Stimulated activated CD8-positive, alpha-beta memory T cell treated with anti-CD3 and anti-CD28 coated beads, Interleukin-4, amount 100 ng/mL, for 24 hours (primary cell): ENCODE measurements around the gene MYH10.

ENCODE experiments used
- DNase-seq: peaks from one replicate; pipeline ENCODE4 v3.0.0-alpha.2; 2020; ENCODE audit warnings: low read depth

The MYH10 gene

GRCh38 chr17:8494506-8495111 lies 135.9 kb downstream of the MYH10 start:
- DNase-seq: no peak

DNA sequence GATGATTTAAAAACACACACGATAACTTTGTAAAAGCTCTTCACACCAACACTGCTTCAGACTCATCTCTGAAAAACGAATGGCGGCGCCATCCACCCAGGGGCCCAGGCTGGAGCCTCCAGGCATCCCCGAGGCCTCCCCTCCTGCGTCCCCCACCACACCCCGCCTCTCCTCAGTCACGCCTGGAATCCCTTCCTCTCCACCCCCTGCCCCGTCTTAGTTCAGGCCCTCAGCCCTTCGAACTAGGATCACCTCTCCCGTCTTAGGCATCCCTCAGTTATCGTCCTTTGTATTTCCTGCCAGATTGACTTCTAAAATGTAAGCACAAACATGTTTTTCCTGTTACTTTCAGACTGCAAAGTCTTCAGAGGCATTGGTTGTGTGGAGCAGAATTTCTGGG lies 136.5 kb downstream of the MYH10 start:
- no peak for DNase-seq

DNA sequence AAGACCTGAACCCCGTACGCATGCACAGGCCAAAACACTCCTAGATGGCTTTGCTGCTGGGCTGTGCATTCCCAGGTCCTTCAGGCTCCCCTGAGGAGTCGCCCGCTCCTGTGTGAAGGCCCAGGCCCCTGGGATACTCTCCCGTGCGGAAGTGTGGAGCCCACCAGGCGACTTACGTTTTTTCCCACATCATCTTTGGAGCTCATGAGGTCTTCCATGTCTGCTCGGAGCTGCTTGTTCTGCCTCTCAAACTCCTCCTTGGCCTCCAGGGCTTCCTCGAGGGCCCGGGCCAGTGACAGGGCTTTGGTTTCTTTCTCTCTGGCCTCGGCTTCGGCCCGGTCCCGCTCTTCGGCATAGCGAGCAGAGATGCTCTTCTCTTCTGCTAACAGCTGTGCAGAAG lies 138.4 kb downstream of the MYH10 start:
- no peak for DNase-seq

DNA sequence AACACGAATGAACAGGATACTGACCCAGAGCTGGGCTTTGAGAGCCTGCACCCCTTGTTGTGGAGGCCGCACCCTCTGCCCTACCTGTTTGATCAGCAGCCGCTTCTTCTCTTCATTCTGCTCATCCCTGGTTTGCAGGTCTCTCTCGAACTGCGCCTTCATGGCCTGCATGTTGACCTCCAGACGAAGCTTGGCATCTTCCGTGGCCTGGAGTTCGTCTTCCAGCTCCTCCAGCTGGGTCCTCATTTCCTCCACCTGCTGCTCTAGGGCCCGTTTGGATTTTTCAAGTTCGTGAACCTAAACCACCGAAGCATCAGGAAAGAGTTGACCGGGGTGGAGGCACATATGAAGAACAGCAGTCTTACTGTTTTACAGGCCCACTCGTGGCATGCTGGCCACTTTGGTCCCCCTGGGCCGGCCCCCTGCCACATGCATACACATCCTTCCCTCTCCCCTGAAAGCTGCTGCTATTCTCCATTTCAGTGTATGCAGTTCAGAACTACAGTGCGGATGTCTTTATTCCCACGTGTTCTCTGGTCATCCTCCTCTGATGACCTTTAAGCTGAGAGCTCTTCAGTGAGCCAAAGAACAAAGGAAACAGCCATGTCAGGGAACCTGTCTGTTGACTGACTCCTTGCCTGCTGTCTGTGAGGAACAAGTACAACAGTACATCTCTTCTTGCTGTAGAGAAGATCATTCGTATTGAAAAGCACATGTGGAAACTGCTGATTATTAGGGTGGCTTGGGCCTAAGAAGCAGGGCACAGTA lies 140.1 kb downstream of the MYH10 start:
- no peak for DNase-seq

- no peak for DNase-seq
These were observed 140.7 kb downstream of the MYH10 start for GRCh38 chr17:8489841-8490240.

GRCh38 chr17:8488901-8489300 lies 141.6 kb downstream of the MYH10 start:
- DNase-seq: no peak

- no peak for DNase-seq
These were observed 142.0 kb downstream of the MYH10 start for GRCh38 chr17:8488491-8488890.

GRCh38 chr17:8487743-8488142 lies 142.8 kb downstream of the MYH10 start:
- no peak for DNase-seq

DNA sequence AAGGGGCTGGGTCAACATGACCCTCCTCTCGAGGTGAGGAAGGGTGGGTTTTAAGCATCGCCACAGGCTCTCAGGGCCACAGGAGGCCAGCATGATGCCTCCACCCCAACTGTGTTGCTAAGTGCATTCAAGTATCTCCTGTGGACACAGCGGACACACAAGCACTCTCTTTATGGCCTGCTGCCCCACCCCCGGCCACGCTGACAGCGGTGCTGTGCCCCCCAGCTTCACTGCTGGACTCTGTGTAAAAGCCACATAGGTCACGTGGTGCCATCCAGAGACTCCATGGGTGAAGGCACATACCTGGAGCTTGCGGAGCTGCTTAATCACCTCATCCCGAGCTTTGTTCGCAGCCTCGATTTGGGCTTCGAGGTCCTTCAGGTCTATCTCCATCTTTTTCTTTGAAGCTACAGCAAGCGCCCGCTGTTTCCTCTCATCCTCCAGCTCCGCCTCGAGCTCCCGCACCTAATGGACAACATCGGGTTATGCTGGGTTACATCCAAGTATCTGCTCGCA lies 143.3 kb downstream of the MYH10 start:
- no peak for DNase-seq

GRCh38 chr17:8485491-8485890 lies 145.0 kb downstream of the MYH10 start:
- no peak for DNase-seq

- DNase-seq: no peak
These were observed 146.1 kb downstream of the MYH10 start for GRCh38 chr17:8484465-8484864.

GRCh38 chr17:8482546-8482945 lies 148.0 kb downstream of the MYH10 start:
- no peak for DNase-seq

DNA sequence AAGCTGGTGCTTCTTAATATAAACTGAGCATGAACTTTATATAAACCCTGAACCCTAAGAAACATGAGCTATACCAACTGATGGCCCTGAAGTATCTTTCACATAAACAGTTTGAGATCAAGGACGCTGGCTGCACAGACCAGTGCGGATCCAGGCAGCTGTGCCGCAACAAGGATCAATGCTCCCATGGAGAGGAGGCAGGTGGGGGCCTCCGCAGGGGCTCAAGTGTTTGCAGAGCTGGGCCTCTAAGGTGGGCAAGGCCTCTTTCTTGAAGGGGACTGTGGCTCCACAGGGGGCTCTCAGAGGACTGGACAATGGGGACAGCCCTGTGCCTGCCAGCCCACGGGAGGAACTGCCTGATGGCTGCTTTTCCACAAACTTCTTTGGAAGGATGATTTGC lies 148.8 kb downstream of the MYH10 start:
- DNase-seq: no peak

GRCh38 chr17:8481089-8481488 lies 149.4 kb downstream of the MYH10 start:
- DNase-seq: no peak

DNA sequence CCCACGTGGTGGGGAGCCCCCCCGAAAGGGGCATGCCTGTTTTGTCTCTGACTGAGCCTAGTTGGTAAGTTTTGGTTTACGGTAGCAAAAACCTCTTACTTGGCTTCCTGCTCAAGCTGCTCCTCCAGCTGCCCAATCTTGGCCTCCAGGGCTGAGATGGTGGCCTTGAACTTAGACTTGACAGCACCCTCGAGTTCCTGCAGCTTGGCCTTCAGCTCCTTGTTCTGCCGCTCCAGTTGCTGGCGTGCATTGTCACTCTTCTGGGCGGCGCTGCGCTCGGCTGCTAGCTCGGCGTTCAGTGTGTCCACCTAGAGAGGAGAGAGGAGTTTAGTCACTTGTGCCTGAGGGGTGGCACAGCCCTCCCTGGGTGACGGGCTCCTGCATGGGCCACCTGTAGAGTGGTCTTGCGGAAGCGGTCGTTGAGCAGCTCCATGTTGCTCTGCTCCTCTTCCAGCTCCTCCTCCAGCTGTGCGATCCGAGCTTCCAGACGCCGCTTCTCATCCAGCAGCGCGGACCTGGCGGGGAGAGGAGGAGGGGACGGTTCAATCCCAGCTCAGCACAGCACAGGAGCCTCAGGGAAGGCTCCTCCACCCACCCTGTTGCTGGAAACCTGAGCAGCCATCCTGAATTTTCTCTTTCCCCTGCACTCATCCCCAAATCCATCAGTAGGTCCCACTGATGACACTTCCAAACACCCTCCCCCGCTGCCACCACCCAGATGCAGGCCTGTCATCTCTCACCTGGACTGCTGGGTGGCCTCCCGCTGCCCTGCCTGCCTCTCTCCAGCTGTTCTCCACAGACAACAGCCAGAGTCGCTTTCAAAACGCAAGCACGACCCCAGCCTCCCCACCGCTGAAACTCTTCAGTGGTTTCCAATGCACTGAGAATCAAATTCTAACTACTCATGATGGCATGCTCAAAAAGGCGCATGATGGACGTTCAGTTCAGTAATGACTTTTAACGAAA lies 150.2 kb downstream of the MYH10 start:
- DNase-seq: no peak

DNA sequence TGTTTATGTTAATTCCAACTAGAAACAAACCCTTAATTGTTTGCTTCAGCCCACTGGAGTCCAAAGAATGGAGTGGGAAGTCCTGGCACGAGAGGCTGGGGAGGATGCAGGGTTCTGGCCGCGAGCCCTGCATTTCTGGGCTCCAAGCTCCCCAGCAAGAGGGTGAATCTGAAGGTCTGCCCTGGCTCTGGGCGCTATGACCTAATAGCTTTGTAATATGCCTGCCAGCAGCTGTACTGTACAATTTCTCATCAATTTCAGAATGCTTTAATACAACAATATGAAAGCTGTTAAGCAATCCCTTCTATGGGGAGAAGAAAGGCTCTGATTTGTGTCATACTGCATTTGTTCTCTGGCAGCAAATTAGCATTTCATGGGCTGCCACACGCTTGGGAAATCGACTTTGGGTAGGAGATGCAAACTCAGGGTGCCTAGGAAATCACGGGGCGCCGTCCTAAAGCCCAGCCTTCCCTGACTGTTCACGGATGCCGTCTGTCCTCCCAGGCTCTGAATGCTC lies 151.0 kb downstream of the MYH10 start:
- DNase-seq: no peak

DNA sequence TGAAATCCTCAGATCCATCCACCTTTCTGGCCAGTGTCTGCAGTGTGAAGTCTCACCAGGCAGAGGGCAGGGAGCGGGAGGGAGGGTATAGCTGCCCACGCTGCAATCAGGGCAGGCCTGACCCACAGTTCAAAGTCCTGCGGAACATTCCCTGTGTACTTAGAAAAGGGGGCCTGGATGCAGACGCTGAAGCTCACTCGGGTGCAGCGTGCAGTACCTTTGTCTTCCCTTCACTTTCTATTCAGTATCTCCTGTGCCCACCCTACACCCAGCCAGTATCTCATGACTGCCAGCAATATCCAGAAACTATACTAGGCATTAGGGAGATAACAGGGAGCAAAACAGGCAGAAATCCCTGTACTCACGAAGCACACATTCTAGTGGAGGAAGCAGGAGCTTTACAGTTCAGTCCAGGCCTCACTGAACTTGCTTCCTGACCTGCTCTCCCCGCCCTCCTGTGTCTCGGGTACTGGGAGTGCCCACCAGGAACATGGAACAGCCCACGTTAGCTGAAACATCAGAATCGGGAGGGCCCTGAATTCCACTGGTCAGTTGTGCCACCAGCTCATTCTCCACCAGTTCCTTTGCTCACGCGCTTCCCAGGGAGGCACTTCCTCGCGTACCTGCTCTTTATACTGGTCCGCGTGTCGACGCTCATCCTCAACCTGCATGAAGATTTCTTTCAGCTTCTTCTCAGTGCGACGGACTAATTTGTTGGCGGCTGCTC lies 152.6 kb downstream of the MYH10 start:
- DNase-seq: no peak

DNA sequence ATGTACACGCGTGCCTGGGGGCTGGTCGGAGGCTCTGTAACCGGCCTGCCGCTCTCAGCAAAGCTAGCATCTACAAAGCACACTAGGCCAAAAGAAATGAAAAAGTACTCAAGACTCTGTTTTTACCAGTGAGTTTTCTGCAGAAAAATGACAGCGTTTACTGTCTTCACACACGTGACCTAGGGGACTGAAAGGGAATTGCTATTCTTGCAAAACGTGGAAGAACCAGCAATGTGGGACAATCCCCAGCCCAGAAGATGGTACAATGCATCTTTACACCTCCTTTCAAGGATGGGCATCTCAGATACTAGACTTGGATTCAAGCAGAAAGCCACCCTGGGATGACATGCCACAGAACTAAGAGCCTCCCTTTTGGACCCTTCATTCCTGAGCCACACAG lies 153.4 kb downstream of the MYH10 start:
- DNase-seq: no peak

GRCh38 chr17:8476741-8477140 lies 153.8 kb downstream of the MYH10 start:
- DNase-seq: no peak

DNA sequence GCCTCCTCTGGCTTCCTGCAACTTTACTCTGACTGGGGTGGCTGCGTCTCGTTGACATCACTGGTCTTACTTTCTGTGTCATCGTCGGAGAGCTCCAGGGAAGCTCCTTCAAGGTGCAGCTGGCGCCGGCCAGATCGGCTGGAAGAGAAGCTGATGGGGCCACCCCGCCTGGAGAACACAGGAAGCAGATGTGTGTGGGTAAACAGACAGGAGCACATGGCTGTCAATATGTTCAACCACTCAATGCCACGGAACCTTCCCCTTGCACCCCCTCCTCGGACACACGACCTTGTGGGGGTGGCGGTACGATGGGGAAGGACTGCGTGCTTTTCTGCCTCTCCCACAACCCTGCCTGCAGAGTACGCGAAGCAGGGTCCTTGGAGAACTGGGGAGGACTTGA lies 154.7 kb downstream of the MYH10 start:
- DNase-seq: no peak

- DNase-seq: no peak
These were observed 155.3 kb downstream of the MYH10 start for GRCh38 chr17:8475227-8475626.

DNA sequence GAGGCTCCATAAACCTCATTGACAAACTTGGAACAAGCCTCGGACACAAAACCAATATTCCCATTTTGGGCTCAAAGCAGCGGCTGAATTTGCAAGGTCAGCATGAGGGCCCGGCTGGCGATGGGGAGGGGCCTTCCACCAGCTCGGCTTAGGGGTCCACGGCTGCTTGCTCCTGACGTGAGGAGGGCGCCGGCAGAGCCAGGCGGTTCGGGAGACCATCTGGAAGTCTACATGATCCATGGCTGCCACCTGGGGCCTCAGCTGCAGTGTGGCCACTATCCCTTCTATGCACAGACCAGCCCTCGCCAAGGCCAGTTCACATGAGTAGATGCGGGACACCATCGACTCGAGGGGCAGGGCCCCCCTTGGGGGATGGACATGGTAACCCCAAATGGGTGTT lies 155.7 kb downstream of the MYH10 start:
- DNase-seq: no peak
